ENCODE measurements around the gene MEMO1. TPM values are rescaled to one million over a fixed set of nuclear protein-coding genes. Genes with fewer than 3 reads are reported as not detected.
"Not testable (repeated sequence)": the region's sequence is repeated elsewhere in the genome, so short reads cannot be mapped to it uniquely, and the experiment has no call there.

The MEMO1 gene
- polyA plus RNA-seq, 1 experiment = 64.5 TPM

GRCh38 chr2:31859959-31860358 lies 150.8 kb downstream of the MEMO1 start:
- no peak for DNase-seq (ENCODE audit: low read depth, low spot score)
- Histone ChIP-seq H3K27me3 (ENCODE audit: control insufficient read depth, insufficient read depth, low read length) (no peaks in the 10 kb centered on the region), H3K4me3 (ENCODE audit: low read depth, low read length) (no peak overlapping the region), H3K9me3 (ENCODE audit: control insufficient read depth, insufficient read depth, low read length) (no peaks in the 10 kb centered on the region), H3K27ac (ENCODE audit: low read depth, low read length) (no peak overlapping the region)
- POLR2A ChIA-PET = no interaction called here
- CTCF ChIA-PET = no interaction called here
- TF ChIP-seq CTCF (IDR thresholded peaks at IDR 0.05; ENCODE audit: low read depth, low read length) = no peak

GRCh38 chr2:31853521-31853920 lies 157.3 kb downstream of the MEMO1 start:
- Histone ChIP-seq H3K9me3 (ENCODE audit: control insufficient read depth, insufficient read depth, low read length) (no peaks in the 10 kb centered on the region), H3K27me3 (ENCODE audit: control insufficient read depth, insufficient read depth, low read length) (no peaks in the 10 kb centered on the region), H3K4me3 (ENCODE audit: low read depth, low read length) (no peak overlapping the region), H3K27ac (ENCODE audit: low read depth, low read length) (no peak overlapping the region)
- ChIA-PET CTCF (no interaction called here), POLR2A (no interaction called here)
- DNase-seq (ENCODE audit: low read depth, low spot score) = no peak
- no peak for TF ChIP-seq CTCF (IDR thresholded peaks at IDR 0.05; ENCODE audit: low read depth, low read length)

GRCh38 chr2:31842150-31842549 lies 168.7 kb downstream of the MEMO1 start:
- CTCF ChIA-PET; DNase-seq (ENCODE audit: low read depth, low spot score); H3K27ac ChIP-seq (ENCODE audit: low read depth, low read length); H3K4me3 ChIP-seq (ENCODE audit: low read depth, low read length); POLR2A ChIA-PET; H3K9me3 ChIP-seq (ENCODE audit: control insufficient read depth, insufficient read depth, low read length); H3K27me3 ChIP-seq (ENCODE audit: control insufficient read depth, insufficient read depth, low read length): not testable (repeated sequence)

GRCh38 chr2:31835450-31835849 lies 175.4 kb downstream of the MEMO1 start:
- no peak overlapping the region for H3K27ac ChIP-seq (ENCODE audit: low read depth, low read length)
- no peaks in the 10 kb centered on the region; the same call in 1 of the 2 replicates for H3K9me3 ChIP-seq (ENCODE audit: control insufficient read depth, insufficient read depth, low read length)
- TF ChIP-seq CTCF (IDR thresholded peaks at IDR 0.05; ENCODE audit: low read depth, low read length) = no peak
- H3K4me3 ChIP-seq (ENCODE audit: low read depth, low read length) = no peak overlapping the region
- ChIA-PET POLR2A (no interaction called here), CTCF (no interaction called here)
- H3K27me3 ChIP-seq (ENCODE audit: control insufficient read depth, insufficient read depth, low read length) = no peaks in the 10 kb centered on the region
- DNase-seq (ENCODE audit: low read depth, low spot score) = no peak

GRCh38 chr2:31832363-31832762 lies 178.4 kb downstream of the MEMO1 start:
- CTCF ChIA-PET = no interaction called here
- no peak for DNase-seq (ENCODE audit: low read depth, low spot score)

More at GRCh38 chr2:31832363-31832762, 178.4 kb downstream of the MEMO1 start:
- H3K9me3 ChIP-seq (ENCODE audit: control insufficient read depth, insufficient read depth, low read length) = no peaks in the 10 kb centered on the region; the same call in 1 of the 2 replicates
- POLR2A ChIA-PET = no interaction called here
- H3K27ac ChIP-seq (ENCODE audit: low read depth, low read length) = no peak overlapping the region
- no peaks in the 10 kb centered on the region for H3K27me3 ChIP-seq (ENCODE audit: control insufficient read depth, insufficient read depth, low read length)
- no peak for TF ChIP-seq CTCF (IDR thresholded peaks at IDR 0.05; ENCODE audit: low read depth, low read length)
- H3K4me3 ChIP-seq (ENCODE audit: low read depth, low read length) = no peak overlapping the region
